UCSD-AML1 (cell line): ENCODE results near the gene CLOCK.

Experiments
- DNase-seq: peaks from one replicate; lab custom pipeline; 2025; ENCODE audit not compliant: unreplicated experiment; lab: John Stamatoyannopoulos, UW

Gene CLOCK

GRCh38 chr4:55386073-55386472, 160.6 kb downstream of the CLOCK start:
- no peak for DNase-seq

GRCh38 chr4:55385201-55385649, 161.5 kb downstream of the CLOCK start:
- no peak for DNase-seq

- no peak for DNase-seq
Observed at GRCh38 chr4:55382488-55383003, 164.2 kb downstream of the CLOCK start.

- no peak for DNase-seq
Observed at GRCh38 chr4:55381502-55381901, 165.2 kb downstream of the CLOCK start.

- DNase-seq, result no peak
Observed at GRCh38 chr4:55380576-55380975, 166.1 kb downstream of the CLOCK start.

GRCh38 chr4:55378617-55379467, 167.9 kb downstream of the CLOCK start:
- DNase-seq, result no peak
